NB4 (cell line): ENCODE data around the gene VAMP5.

Experiments used
- DNase-seq: peaks from one replicate; pipeline ENCODE4 v3.0.0; 2010; ENCODE audit warnings: low read depth
- H3K4me3 ChIP-seq: one replicate; pipeline ENCODE4 v1.5.1; 2011; ENCODE audit warnings: mild to moderate bottlenecking, low read depth, low read length, moderate library complexity
- MYC ChIP-seq: IDR thresholded peaks from 2 replicates; pipeline ENCODE4 v1.6.1; 2011; ENCODE audit warnings: low read depth, low read length
- POLR2A ChIP-seq: IDR thresholded peaks from 2 replicates; pipeline ENCODE4 v1.6.1; 2011; ENCODE audit warnings: mild to moderate bottlenecking; ENCODE audit not compliant: insufficient read length; ENCODE audit errors: extremely low read depth
- TF ChIP-seq, protein P1 (sequence below): IDR thresholded peaks from 2 replicates; pipeline ENCODE4 v1.6.1; 2011; ENCODE audit warnings: low read depth, low read length
- TF ChIP-seq, protein P2 (sequence below): IDR thresholded peaks from one replicate; pipeline ENCODE4 v1.5.1; 2012; ENCODE audit warnings: low read depth, low read length

VAMP5 gene

GRCh38 chr2:85594715-85595300, 10.6 kb downstream of the VAMP5 start:
- DNase-seq: no peak
- H3K4me3 ChIP-seq: peak overlapping the region; percentile 93
- no peak for TF ChIP-seq MYC
- no peak for TF ChIP-seq POLR2A
- TF ChIP-seq, protein P1, sequence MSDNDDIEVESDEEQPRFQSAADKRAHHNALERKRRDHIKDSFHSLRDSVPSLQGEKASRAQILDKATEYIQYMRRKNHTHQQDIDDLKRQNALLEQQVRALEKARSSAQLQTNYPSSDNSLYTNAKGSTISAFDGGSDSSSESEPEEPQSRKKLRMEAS: no peak
- TF ChIP-seq, protein P2, sequence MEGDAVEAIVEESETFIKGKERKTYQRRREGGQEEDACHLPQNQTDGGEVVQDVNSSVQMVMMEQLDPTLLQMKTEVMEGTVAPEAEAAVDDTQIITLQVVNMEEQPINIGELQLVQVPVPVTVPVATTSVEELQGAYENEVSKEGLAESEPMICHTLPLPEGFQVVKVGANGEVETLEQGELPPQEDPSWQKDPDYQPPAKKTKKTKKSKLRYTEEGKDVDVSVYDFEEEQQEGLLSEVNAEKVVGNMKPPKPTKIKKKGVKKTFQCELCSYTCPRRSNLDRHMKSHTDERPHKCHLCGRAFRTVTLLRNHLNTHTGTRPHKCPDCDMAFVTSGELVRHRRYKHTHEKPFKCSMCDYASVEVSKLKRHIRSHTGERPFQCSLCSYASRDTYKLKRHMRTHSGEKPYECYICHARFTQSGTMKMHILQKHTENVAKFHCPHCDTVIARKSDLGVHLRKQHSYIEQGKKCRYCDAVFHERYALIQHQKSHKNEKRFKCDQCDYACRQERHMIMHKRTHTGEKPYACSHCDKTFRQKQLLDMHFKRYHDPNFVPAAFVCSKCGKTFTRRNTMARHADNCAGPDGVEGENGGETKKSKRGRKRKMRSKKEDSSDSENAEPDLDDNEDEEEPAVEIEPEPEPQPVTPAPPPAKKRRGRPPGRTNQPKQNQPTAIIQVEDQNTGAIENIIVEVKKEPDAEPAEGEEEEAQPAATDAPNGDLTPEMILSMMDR: no peak

DNA sequence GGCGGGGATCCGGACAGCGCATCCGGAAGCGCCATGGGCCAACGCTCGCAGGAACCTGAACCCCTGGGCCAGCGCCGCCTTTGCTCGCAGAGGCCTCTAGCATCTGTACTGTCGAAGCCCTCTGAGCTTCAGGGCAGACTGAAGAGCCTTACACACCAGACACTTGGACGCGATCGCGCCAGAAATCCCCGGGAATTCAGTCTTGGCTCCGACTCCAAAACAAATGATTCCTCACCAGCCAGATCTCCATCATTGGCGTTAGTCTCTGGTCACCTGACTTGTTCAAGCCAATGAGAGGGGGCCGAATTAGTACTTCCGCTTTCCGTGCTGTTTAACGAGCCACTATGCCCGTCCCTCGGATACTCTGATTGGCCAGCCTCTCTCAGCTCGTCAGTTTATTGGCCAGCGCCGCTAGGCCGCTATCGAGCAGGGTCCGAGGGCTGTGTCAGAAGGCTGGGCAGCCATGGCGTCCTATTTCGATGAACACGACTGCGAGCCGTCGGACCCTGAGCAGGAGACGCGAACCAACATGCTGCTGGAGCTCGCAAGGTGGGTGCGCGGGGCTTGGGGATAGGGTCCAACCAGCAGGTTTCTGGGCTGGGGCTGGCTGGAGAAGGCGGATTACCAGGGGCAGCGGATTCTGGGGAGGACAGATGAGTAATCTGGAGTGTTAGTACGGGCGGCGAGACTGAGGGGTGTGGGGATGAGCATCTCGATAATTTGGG, 11.2 kb downstream of the VAMP5 start, which contains the start of gene RNF181:
RNF181 (plus strand) TSS at position 445 of the 725 bp plus-strand sequence; CDS start at position 464, 19 bp downstream.
- H3K4me3 ChIP-seq: peak within 1 kb of the TSS; percentile 93
- TF ChIP-seq, protein P1: peak; percentile 69; the same call in 1 of the 2 replicates
- TF ChIP-seq MYC (peak; percentile 22; the same call in 1 of the 2 replicates), POLR2A (peak; percentile 75)
- TF ChIP-seq, protein P2: no peak
- peak; percentile 99 for DNase-seq

GRCh38 chr2:85596026-85596333, 11.7 kb downstream of the VAMP5 start:
- TF ChIP-seq MYC (no peak), POLR2A (no peak)
- TF ChIP-seq, protein P2: no peak
- TF ChIP-seq, protein P1: no peak
- peak overlapping the region; percentile 93 for H3K4me3 ChIP-seq
- DNase-seq: no peak

- no peak for DNase-seq
- TF ChIP-seq, protein P2: no peak
- TF ChIP-seq, protein P1: no peak
- no peak for TF ChIP-seq MYC
- no peak for TF ChIP-seq POLR2A
- peak overlapping the region; percentile 93 for H3K4me3 ChIP-seq
These were observed 12.4 kb downstream of the VAMP5 start for GRCh38 chr2:85596486-85597143.

DNA sequence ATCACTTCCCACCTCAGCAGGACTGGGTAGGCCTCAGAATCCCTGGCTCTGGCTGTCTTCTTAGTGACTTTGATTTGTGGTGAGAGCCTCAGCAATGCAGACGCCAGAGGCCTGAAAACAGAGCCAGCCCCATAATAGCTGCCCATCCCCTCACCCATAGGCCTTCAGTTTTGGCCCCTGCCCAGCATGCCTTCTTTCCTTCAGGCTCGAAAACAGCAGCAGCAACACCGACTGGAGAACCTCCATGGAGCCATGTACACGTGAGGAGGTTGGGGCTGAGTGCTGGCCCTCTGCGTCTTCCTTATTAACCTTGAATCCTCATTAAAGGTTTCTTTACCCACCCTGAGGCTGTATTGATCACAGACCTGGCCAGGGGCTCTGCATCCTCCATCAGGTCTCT, 13.0 kb downstream of the VAMP5 start:
- H3K4me3 ChIP-seq: no peak overlapping the region
- TF ChIP-seq POLR2A (no peak), MYC (no peak)
- TF ChIP-seq, protein P1: no peak
- TF ChIP-seq, protein P2: no peak
- DNase-seq: no peak
